Fibroblast of the conjunctiva (primary cell): ENCODE measurements around the gene AP3S2.
A peak's percentile ranks its signal among the peaks of the same experiment; 100 is the strongest.
"Not testable (repeated sequence)": the region's sequence is repeated elsewhere in the genome, so short reads cannot be mapped to it uniquely, and the experiment has no call there.

ENCODE experiments used
- DNase-seq: peaks from one replicate; pipeline ENCODE4 v3.0.0-alpha.2; 2010; ENCODE audit warnings: low read depth

AP3S2 gene

GRCh38 chr15:89799918-89800498 is 93.8 kb downstream of the AP3S2 start:
- DNase-seq, result no peak

GRCh38 chr15:89799011-89799911 is 94.5 kb downstream of the AP3S2 start:
- DNase-seq, result no peak

- no peak for DNase-seq
Measured at GRCh38 chr15:89797678-89798201, 96.1 kb downstream of the AP3S2 start.

GRCh38 chr15:89795996-89796395 is 97.8 kb downstream of the AP3S2 start:
- no peak for DNase-seq

- DNase-seq, result no peak
Measured at GRCh38 chr15:89794627-89795241, 99.1 kb downstream of the AP3S2 start.

GRCh38 chr15:89792106-89792805 is 101.5 kb downstream of the AP3S2 start:
- no peak for DNase-seq

GRCh38 chr15:89790661-89791060 is 103.1 kb downstream of the AP3S2 start:
- DNase-seq, result no peak

- DNase-seq, result no peak
Measured at GRCh38 chr15:89790206-89790605, 103.6 kb downstream of the AP3S2 start.

- DNase-seq, result not testable (repeated sequence)
Measured at GRCh38 chr15:89788585-89788984, 105.2 kb downstream of the AP3S2 start.

GRCh38 chr15:89787944-89788343 is 105.8 kb downstream of the AP3S2 start:
- no peak for DNase-seq

GRCh38 chr15:89785774-89786140 is 108.0 kb downstream of the AP3S2 start:
- no peak for DNase-seq

GRCh38 chr15:89785064-89785773 is 108.6 kb downstream of the AP3S2 start:
- DNase-seq, result no peak

- no peak for DNase-seq
Measured at GRCh38 chr15:89784686-89784960, 109.2 kb downstream of the AP3S2 start.

- DNase-seq, result no peak
Measured at GRCh38 chr15:89783861-89784685, 109.7 kb downstream of the AP3S2 start.

GRCh38 chr15:89783111-89783860 is 110.5 kb downstream of the AP3S2 start:
- peak; percentile 63 for DNase-seq

GRCh38 chr15:89782619-89782950 is 111.2 kb downstream of the AP3S2 start:
- DNase-seq, result not testable (repeated sequence)

GRCh38 chr15:89781891-89782618 is 111.7 kb downstream of the AP3S2 start:
- no peak for DNase-seq

GRCh38 chr15:89781055-89781454 is 112.7 kb downstream of the AP3S2 start:
- DNase-seq, result no peak

- no peak for DNase-seq
Measured at GRCh38 chr15:89780601-89781000, 113.2 kb downstream of the AP3S2 start.
